ENCODE results near the gene CNTLN. TPM values are rescaled to one million over a fixed set of nuclear protein-coding genes. Genes with fewer than 3 reads are reported as not detected.

Gene CNTLN
- total and polyA plus RNA-seq, 2 of the 13 experiments (the other 11 are each of a cell fraction or from before 2014, with no cell fraction given) = 1.5 to 5.7 TPM

- TF ChIP-seq NFAT5 (CRISPR knock-in tag; IDR thresholded peaks at IDR 0.05) (no peak), ZNF841 (CRISPR knock-in tag; IDR thresholded peaks at IDR 0.05; ENCODE audit: borderline replicate concordance) (no peak), PRMT3 (CRISPR knock-in tag; IDR thresholded peaks at IDR 0.05; ENCODE audit: borderline replicate concordance, low read depth) (no peak), SMARCE1 (IDR thresholded peaks at IDR 0.05; ENCODE audit: borderline replicate concordance) (no peak), ZNF615 (CRISPR knock-in tag; IDR thresholded peaks at IDR 0.05; ENCODE audit: borderline replicate concordance) (no peak), MYC (CRISPR knock-in tag; IDR thresholded peaks at IDR 0.05; ENCODE audit: borderline replicate concordance) (no peak), ZNF558 (CRISPR knock-in tag; IDR thresholded peaks at IDR 0.05; ENCODE audit: borderline replicate concordance) (no peak), THYN1 (CRISPR knock-in tag; IDR thresholded peaks at IDR 0.05; ENCODE audit: borderline replicate concordance, low read depth) (no peak), KDM5B (CRISPR knock-in tag; IDR thresholded peaks at IDR 0.05; ENCODE audit: borderline replicate concordance) (no peak)
Observed at GRCh38 chr9:17476401-17476800, 341.6 kb downstream of the CNTLN start (continued).
